Endothelial cell of umbilical vein (primary cell): ENCODE measurements around the gene ORC1. TPM values are rescaled to one million over a fixed set of nuclear protein-coding genes. Genes with fewer than 3 reads are reported as not detected.

Experiments used
- BruUV-seq: library from RNA; stranded (reverse); fragments of 400-500 nt; replicated peaks from 2 replicates; lab custom pipeline; 2021; lab: Mats Ljungman, UMichigan
- CTCF ChIA-PET: fragments of 300-600, 350-600 bp; sonication (Branson Sonifier 250); formaldehyde crosslinking; loops from one replicate; lab custom pipeline; 2021; ENCODE audit warnings: antibody characterized with exemption, inconsistent platforms; lab: Charles Lee
- POLR2A ChIA-PET: fragments of 300-600, 350-600 bp; sonication (Branson Sonifier 250); formaldehyde crosslinking; loops from one replicate; lab custom pipeline; 2021; ENCODE audit warnings: antibody characterized with exemption, inconsistent platforms; lab: Charles Lee
- DNase-seq: peaks from one replicate; pipeline ENCODE4 v3.0.0-alpha.2; 2011; ENCODE audit warnings: low read depth, low spot score
- FAIRE-seq: peaks from 2 replicates; lab custom pipeline; 2011; peaks lifted over from hg19 to GRCh38; lab: Jason Lieb, UNC
- H2AFZ ChIP-seq: 2 replicates; pipeline ENCODE4 v1.6.0; 2012; ENCODE audit warnings: low read depth, low read length, control low read depth, inconsistent platforms
- H3K27ac ChIP-seq: 2 replicates; pipeline ENCODE4 v1.5.1; 2011; ENCODE audit warnings: low read depth, mild to moderate bottlenecking, control low read depth, low read length, moderate library complexity; ENCODE audit not compliant: insufficient read depth
- H3K27me3 ChIP-seq, 2 experiments: 2 replicates each; pipeline versions ENCODE4 v1.6.0 to v1.6.1; 2011; ENCODE audit warnings: low read length in 2 of 2, mixed read lengths in 1 of 2; ENCODE audit not compliant: control insufficient read depth in 2 of 2, insufficient read depth in 2 of 2
- H3K36me3 ChIP-seq, 2 experiments: 2 replicates in 1 of 2; 3 replicates in 1 of 2; pipeline ENCODE4 v1.5.1; 2011; ENCODE audit warnings: low read length in 2 of 2, mild to moderate bottlenecking in 1 of 2, moderate library complexity in 1 of 2; ENCODE audit not compliant: control insufficient read depth in 2 of 2, insufficient read depth in 2 of 2; ENCODE audit errors: extremely low read depth in 1 of 2
- H3K4me1 ChIP-seq: 3 replicates; pipeline ENCODE4 v1.5.1; 2011; ENCODE audit warnings: mild to moderate bottlenecking, low read length; ENCODE audit not compliant: control insufficient read depth, insufficient read depth; ENCODE audit errors: extremely low read depth
- H3K4me2 ChIP-seq: 2 replicates; pipeline ENCODE4 v1.6.1; 2011; ENCODE audit warnings: low read length, control low read depth, mixed read lengths; ENCODE audit not compliant: insufficient read depth
- H3K4me3 ChIP-seq, 3 experiments: fragments of 200-600 bp in 1 of 3; sonication (generic), shearing (Covaris generic) in 1 of 3; replicated peaks in 1 of 3; 2 replicates each; pipeline ENCODE4 v1.5.1; 2011 to 2016; ENCODE audit warnings: control low read depth in 3 of 3, low read length in 3 of 3, mild to moderate bottlenecking in 2 of 3, inconsistent platforms in 1 of 3, low read depth in 1 of 3, moderate library complexity in 1 of 3; ENCODE audit not compliant: insufficient read depth in 1 of 3
- H3K79me2 ChIP-seq: 2 replicates; pipeline ENCODE4 v1.6.0; 2012; ENCODE audit warnings: low read length, inconsistent platforms; ENCODE audit not compliant: control insufficient read depth, insufficient read depth
- H3K9ac ChIP-seq: replicated peaks from 2 replicates; pipeline ENCODE3; 2011; ENCODE audit warnings: low read length, control low read depth; ENCODE audit not compliant: insufficient read depth; ENCODE audit errors: extremely low read depth
- H3K9me1 ChIP-seq: replicated peaks from 3 replicates; pipeline ENCODE4 v1.6.0; 2011; ENCODE audit warnings: mild to moderate bottlenecking, low read length; ENCODE audit not compliant: control insufficient read depth, insufficient read depth; ENCODE audit errors: extremely low read depth
- H3K9me3 ChIP-seq: replicated peaks from 2 replicates; pipeline ENCODE4 v1.5.1; 2012; ENCODE audit warnings: low read length, inconsistent platforms; ENCODE audit not compliant: control insufficient read depth, insufficient read depth
- H4K20me1 ChIP-seq: replicated peaks from 2 replicates; pipeline ENCODE3; 2011; ENCODE audit warnings: mild to moderate bottlenecking, low read length; ENCODE audit not compliant: control insufficient read depth, insufficient read depth; ENCODE audit errors: extremely low read depth
- EZH2 ChIP-seq: IDR thresholded peaks from 2 replicates; pipeline ENCODE4 v1.6.1; 2012; ENCODE audit warnings: borderline replicate concordance, low read depth, mild to moderate bottlenecking, moderate library complexity, low read length, inconsistent platforms; ENCODE audit not compliant: severe bottlenecking
- FOS ChIP-seq: IDR thresholded peaks from 2 replicates; pipeline ENCODE4 v1.6.1; 2011; ENCODE audit warnings: mild to moderate bottlenecking, low read length, moderate library complexity, borderline replicate concordance; ENCODE audit not compliant: insufficient read depth
- GATA2 ChIP-seq: IDR thresholded peaks from 2 replicates; pipeline ENCODE4 v1.7.0; 2011; ENCODE audit warnings: low read depth, mild to moderate bottlenecking, moderate library complexity, mixed read lengths, low read length; ENCODE audit not compliant: insufficient read length, insufficient read depth
- JUN ChIP-seq: IDR thresholded peaks from 2 replicates; pipeline ENCODE4 v1.6.1; 2011; ENCODE audit warnings: borderline replicate concordance, low read depth; ENCODE audit not compliant: insufficient read length, insufficient read depth
- MYC ChIP-seq: IDR thresholded peaks from one replicate; pipeline ENCODE4 v1.6.1; 2011; ENCODE audit warnings: mild to moderate bottlenecking, low read depth, low read length
- POLR2A ChIP-seq: IDR thresholded peaks from 2 replicates; pipeline ENCODE4 v1.6.1; 2012; ENCODE audit warnings: low read depth, mild to moderate bottlenecking, control low read depth, low read length
- POLR2AphosphoS5 ChIP-seq: IDR thresholded peaks from 2 replicates; pipeline ENCODE4 v1.6.1; 2012; ENCODE audit warnings: low read depth, mild to moderate bottlenecking, control low read depth, low read length, moderate library complexity; ENCODE audit not compliant: insufficient read depth
- dilution Hi-C: fragments of 300-500 bp; cut with MboI; formaldehyde crosslinking; loops from one replicate; pipeline ENCODE4 v1.15.0; 2019; ENCODE audit warnings: low sequenced_read_pairs; ENCODE audit not compliant: extremely low pct_ligation_motif_present
- intact Hi-C: fragments of 100-400 bp; cut with micrococcal nuclease; formaldehyde crosslinking; loops from one replicate; pipeline ENCODE4 v1.10.0; 2022
- polyA plus RNA-seq, 4 experiments: library from polyadenylated mRNA; depleted of rRNA in 3 of 4; stranded (reverse) in 3 of 4; unstranded in 1 of 4; fragments of >200 nt; gene quantifications; 2 replicates each; pipeline versions ENCODE4 v1.2.1 to v1.2.3, GENCODE V29; 2011 to 2012; ENCODE audit warnings: missing spikeins in 1 of 4
- total RNA-seq: library from RNA; stranded (reverse); gene quantifications from 2 replicates; pipeline ENCODE4 v1.2.3, GENCODE V29; 2021
- TF ChIP-seq, protein P1 (sequence below): IDR thresholded peaks from 2 replicates; pipeline ENCODE4 v1.6.1; 2011; ENCODE audit not compliant: insufficient read depth, insufficient read length
- TF ChIP-seq, protein P2 (sequence below), 2 donors: IDR thresholded peaks; 1 replicate in 1 of 2; 2 replicates in 1 of 2; pipeline ENCODE4 v1.5.1; 2011; ENCODE audit warnings: low read length in 2 of 2, mild to moderate bottlenecking in 2 of 2, moderate library complexity in 2 of 2, control low read depth in 1 of 2, inconsistent platforms in 1 of 2, low read depth in 1 of 2; ENCODE audit not compliant: insufficient read depth in 1 of 2; ENCODE audit errors: extremely low read depth in 1 of 2

ORC1 gene
- total and polyA plus RNA-seq, 2 donors (not counting 3 experiments of a cell fraction or from before 2014, with no cell fraction given), result 6.5 to 12.0 TPM

DNA sequence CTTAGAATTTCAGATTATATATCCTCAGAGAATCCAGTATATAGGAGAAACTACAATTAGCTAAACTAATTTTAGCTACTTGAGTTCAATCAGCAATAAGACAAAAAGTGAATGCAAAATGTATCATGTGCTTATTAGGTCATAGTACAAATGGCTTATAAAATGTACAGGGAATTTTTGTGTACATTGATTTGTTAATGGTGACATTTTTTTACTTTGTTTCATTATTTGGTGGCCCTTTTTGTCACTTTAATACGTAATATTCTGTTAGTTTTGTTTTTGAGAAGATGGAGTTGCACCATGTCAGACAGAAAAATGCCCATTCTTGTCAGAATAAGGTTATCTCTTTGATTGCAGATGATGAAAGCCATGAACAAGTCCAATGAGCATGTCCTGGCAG is 71.8 kb downstream of the ORC1 start:
- no peak overlapping the region for H3K27ac ChIP-seq
- no peaks in the 10 kb centered on the region for H3K36me3 ChIP-seq
- H3K27me3 ChIP-seq, result no peaks in the 10 kb centered on the region
- DNase-seq, result no peak
- H3K79me2 ChIP-seq, result no peaks in the 10 kb centered on the region
- no peak overlapping the region for H3K4me2 ChIP-seq
- no peaks in the 10 kb centered on the region for H3K9me3 ChIP-seq
- H3K4me3 ChIP-seq, result no peak overlapping the region
- no peaks in the 10 kb centered on the region for H3K4me1 ChIP-seq
- TF ChIP-seq MYC, result no peak
- TF ChIP-seq, protein P1, sequence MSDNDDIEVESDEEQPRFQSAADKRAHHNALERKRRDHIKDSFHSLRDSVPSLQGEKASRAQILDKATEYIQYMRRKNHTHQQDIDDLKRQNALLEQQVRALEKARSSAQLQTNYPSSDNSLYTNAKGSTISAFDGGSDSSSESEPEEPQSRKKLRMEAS, result no peak
- TF ChIP-seq FOS, result no peak
- no peak for TF ChIP-seq POLR2AphosphoS5
- no peak for TF ChIP-seq POLR2A
- TF ChIP-seq JUN, result no peak
- no peak for TF ChIP-seq EZH2
- TF ChIP-seq, protein P2, sequence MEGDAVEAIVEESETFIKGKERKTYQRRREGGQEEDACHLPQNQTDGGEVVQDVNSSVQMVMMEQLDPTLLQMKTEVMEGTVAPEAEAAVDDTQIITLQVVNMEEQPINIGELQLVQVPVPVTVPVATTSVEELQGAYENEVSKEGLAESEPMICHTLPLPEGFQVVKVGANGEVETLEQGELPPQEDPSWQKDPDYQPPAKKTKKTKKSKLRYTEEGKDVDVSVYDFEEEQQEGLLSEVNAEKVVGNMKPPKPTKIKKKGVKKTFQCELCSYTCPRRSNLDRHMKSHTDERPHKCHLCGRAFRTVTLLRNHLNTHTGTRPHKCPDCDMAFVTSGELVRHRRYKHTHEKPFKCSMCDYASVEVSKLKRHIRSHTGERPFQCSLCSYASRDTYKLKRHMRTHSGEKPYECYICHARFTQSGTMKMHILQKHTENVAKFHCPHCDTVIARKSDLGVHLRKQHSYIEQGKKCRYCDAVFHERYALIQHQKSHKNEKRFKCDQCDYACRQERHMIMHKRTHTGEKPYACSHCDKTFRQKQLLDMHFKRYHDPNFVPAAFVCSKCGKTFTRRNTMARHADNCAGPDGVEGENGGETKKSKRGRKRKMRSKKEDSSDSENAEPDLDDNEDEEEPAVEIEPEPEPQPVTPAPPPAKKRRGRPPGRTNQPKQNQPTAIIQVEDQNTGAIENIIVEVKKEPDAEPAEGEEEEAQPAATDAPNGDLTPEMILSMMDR (IDR thresholded peaks at IDR 0.05; ENCODE audit: extremely low read depth in 1 of 2, insufficient read depth in 1 of 2, low read depth in 1 of 2, low read length in 2 of 2), result no peak
- TF ChIP-seq GATA2, result no peak
- no peak for FAIRE-seq
- H3K9ac ChIP-seq, result no peak overlapping the region
- H4K20me1 ChIP-seq, result no peaks in the 10 kb centered on the region
- POLR2A ChIA-PET, result no interaction called here
- no peak overlapping the region for H2AFZ ChIP-seq
- intact Hi-C loops (no loop called here), dilution Hi-C loops (no loop called here)
- BruUV-seq, result no TSS peak
- no peaks in the 10 kb centered on the region for H3K9me1 ChIP-seq
- CTCF ChIA-PET, result interaction anchor here (3.2 kb wide), 1 partner anchor 205 kb away, joined by 19 read pairs; no protein-coding TSS in a partner anchor
